Gastrocnemius medialis (tissue), 4 donors: ENCODE measurements around the gene GALNTL6.

ENCODE experiments used
- POLR2A ChIP-seq, 2 donors: fragments of 450-650 bp; IDR thresholded peaks; one replicate each; pipeline ENCODE4 v1.6.1; 2017; ENCODE audit warnings: antibody characterized with exemption in 2 of 2, mild to moderate bottlenecking in 2 of 2, moderate library complexity in 2 of 2
- TF ChIP-seq, protein P1 (sequence below), 5 experiments: fragments of 450-650 bp in 3 of 5; fragments of 200-600 bp in 2 of 5; sonication (generic) in 2 of 5; IDR thresholded peaks in 4 of 5; conservative IDR thresholded peaks in 1 of 5; 1 replicate in 4 of 5; 2 replicates in 1 of 5; pipeline ENCODE4 v1.5.1; 2016 to 2019; ENCODE audit warnings: antibody characterized with exemption in 5 of 5, mild to moderate bottlenecking in 3 of 5, moderate library complexity in 3 of 5

DNA sequence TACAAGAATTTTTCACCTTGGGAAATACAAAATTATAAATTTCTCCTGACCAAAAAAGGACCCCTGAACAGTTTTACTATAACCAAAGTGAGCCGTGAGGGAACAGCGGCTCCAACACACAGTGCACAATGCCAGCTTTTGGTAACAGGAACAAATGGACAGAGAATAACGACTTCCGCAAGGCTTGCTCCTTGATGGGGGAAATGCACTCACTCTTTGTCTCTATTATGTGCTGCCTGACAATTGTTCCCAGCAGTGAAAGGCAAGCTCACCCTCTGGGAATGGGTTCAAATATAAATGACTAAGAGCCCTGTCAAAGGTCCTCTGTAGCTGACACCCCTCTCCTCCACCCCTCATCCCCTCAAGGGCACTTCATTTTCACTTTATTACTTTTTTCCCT lies 1029.6 kb downstream of the GALNTL6 start:
- TF ChIP-seq, protein P1, sequence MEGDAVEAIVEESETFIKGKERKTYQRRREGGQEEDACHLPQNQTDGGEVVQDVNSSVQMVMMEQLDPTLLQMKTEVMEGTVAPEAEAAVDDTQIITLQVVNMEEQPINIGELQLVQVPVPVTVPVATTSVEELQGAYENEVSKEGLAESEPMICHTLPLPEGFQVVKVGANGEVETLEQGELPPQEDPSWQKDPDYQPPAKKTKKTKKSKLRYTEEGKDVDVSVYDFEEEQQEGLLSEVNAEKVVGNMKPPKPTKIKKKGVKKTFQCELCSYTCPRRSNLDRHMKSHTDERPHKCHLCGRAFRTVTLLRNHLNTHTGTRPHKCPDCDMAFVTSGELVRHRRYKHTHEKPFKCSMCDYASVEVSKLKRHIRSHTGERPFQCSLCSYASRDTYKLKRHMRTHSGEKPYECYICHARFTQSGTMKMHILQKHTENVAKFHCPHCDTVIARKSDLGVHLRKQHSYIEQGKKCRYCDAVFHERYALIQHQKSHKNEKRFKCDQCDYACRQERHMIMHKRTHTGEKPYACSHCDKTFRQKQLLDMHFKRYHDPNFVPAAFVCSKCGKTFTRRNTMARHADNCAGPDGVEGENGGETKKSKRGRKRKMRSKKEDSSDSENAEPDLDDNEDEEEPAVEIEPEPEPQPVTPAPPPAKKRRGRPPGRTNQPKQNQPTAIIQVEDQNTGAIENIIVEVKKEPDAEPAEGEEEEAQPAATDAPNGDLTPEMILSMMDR (IDR thresholded peaks at IDR 0.05 in 4 of 5, conservative IDR thresholded peaks at IDR 0.05 in 1 of 5), result no peak
- TF ChIP-seq POLR2A (IDR thresholded peaks at IDR 0.05), result no peak
